HEK293T (cell line): ENCODE data around the gene PREX1.

Experiments used
- CTCF ChIA-PET: fragments of 350-600 bp; formaldehyde crosslinking; extraction: SDS; loops from one replicate; lab custom pipeline; 2021; ENCODE audit warnings: antibody characterized with exemption, inconsistent platforms; lab: Yijun Ruan, JAX
- POLR2A ChIA-PET: fragments of 350-600 bp; formaldehyde crosslinking; extraction: SDS; loops from one replicate; lab custom pipeline; 2020; ENCODE audit warnings: antibody characterized with exemption, inconsistent platforms; lab: Yijun Ruan, JAX
- DNase-seq: peaks from one replicate; pipeline ENCODE4 v3.0.0; 2012; ENCODE audit warnings: mixed read lengths; ENCODE audit errors: extremely low spot score
- ARNT ChIP-seq: fragments of 450-650 bp; IDR thresholded peaks from 2 replicates; pipeline ENCODE4 v1.6.1; 2017; ENCODE audit warnings: mild to moderate bottlenecking
- BHLHE40 ChIP-seq: fragments of 450-650 bp; IDR thresholded peaks from 2 replicates; pipeline ENCODE4 v1.6.1; 2016; ENCODE audit warnings: mild to moderate bottlenecking, moderate library complexity, borderline replicate concordance
- CTBP1 ChIP-seq: fragments of 450-650 bp; IDR thresholded peaks from 2 replicates; pipeline ENCODE4 v1.6.1; 2016; ENCODE audit warnings: borderline replicate concordance
- ELF4 ChIP-seq: fragments of 450-650 bp; IDR thresholded peaks from 2 replicates; pipeline ENCODE4 v1.6.1; 2017; ENCODE audit warnings: antibody characterized with exemption
- FOXA1 ChIP-seq: fragments of 450-650 bp; IDR thresholded peaks from 2 replicates; pipeline ENCODE4 v1.6.1; 2016; ENCODE audit warnings: mild to moderate bottlenecking
- FOXK2 ChIP-seq: fragments of 450-650 bp; IDR thresholded peaks from 2 replicates; pipeline ENCODE4 v1.6.1; 2016; ENCODE audit warnings: mild to moderate bottlenecking
- FOXM1 ChIP-seq: fragments of 450-650 bp; IDR thresholded peaks from 2 replicates; pipeline ENCODE4 v1.6.1; 2017; ENCODE audit warnings: mild to moderate bottlenecking, borderline replicate concordance
- HDGF ChIP-seq: fragments of 450-650 bp; IDR thresholded peaks from 2 replicates; pipeline ENCODE4 v1.6.1; 2017; ENCODE audit warnings: antibody characterized with exemption, borderline replicate concordance
- L3MBTL2 ChIP-seq: fragments of 450-650 bp; conservative IDR thresholded peaks from 2 replicates; pipeline ENCODE4 v1.6.1; 2016; ENCODE audit warnings: mild to moderate bottlenecking
- LEF1 ChIP-seq: fragments of 450-650 bp; IDR thresholded peaks from 2 replicates; pipeline ENCODE4 v1.6.1; 2017; ENCODE audit warnings: mild to moderate bottlenecking, borderline replicate concordance
- NFRKB ChIP-seq: fragments of 450-650 bp; IDR thresholded peaks from 2 replicates; pipeline ENCODE4 v1.6.1; 2016; ENCODE audit warnings: mild to moderate bottlenecking, moderate library complexity
- PKNOX1 ChIP-seq: fragments of 450-650 bp; IDR thresholded peaks from 2 replicates; pipeline ENCODE4 v1.6.1; 2016
- SP1 ChIP-seq: fragments of 450-650 bp; IDR thresholded peaks from 2 replicates; pipeline ENCODE4 v1.6.1; 2017
- SUZ12 ChIP-seq: fragments of 450-650 bp; IDR thresholded peaks from 2 replicates; pipeline ENCODE4 v1.6.1; 2016; ENCODE audit warnings: mild to moderate bottlenecking
- TARDBP ChIP-seq: fragments of 450-650 bp; IDR thresholded peaks from 2 replicates; pipeline ENCODE4 v1.6.1; 2016
- ZNF384 ChIP-seq: fragments of 450-650 bp; IDR thresholded peaks from 2 replicates; pipeline ENCODE4 v1.6.1; 2016

Gene PREX1

GRCh38 chr20:48651960-48652359 lies 175.8 kb downstream of the PREX1 start:
- POLR2A ChIA-PET: no interaction called here
- CTCF ChIA-PET: interaction anchor here (0.6 kb wide), 1 partner anchor 370 kb away, joined by 3 read pairs; no protein-coding TSS in a partner anchor
- no peak for DNase-seq
- TF ChIP-seq TARDBP (no peak), CTBP1 (no peak), SP1 (no peak), FOXA1 (no peak), ELF4 (no peak), BHLHE40 (no peak), ZNF384 (no peak), ARNT (no peak), HDGF (no peak), FOXM1 (no peak), NFRKB (no peak), LEF1 (no peak), L3MBTL2 (no peak), FOXK2 (no peak), SUZ12 (no peak), PKNOX1 (no peak)

- ChIA-PET CTCF (interaction anchor here (0.6 kb wide), 1 partner anchor 370 kb away, joined by 3 read pairs; no protein-coding TSS in a partner anchor), POLR2A (no interaction called here)
- no peak for TF ChIP-seq L3MBTL2
- no peak for TF ChIP-seq CTBP1
- no peak for TF ChIP-seq NFRKB
- no peak for TF ChIP-seq FOXA1
- no peak for TF ChIP-seq ARNT
- TF ChIP-seq LEF1: no peak
- no peak for TF ChIP-seq SP1
- TF ChIP-seq FOXM1: no peak
- no peak for TF ChIP-seq BHLHE40
- TF ChIP-seq ZNF384: no peak
- no peak for TF ChIP-seq PKNOX1
- no peak for DNase-seq
Measured at GRCh38 chr20:48651271-48651670, 176.5 kb downstream of the PREX1 start.

GRCh38 chr20:48649868-48650267 lies 177.9 kb downstream of the PREX1 start:
- no peak for TF ChIP-seq ELF4
- no peak for TF ChIP-seq TARDBP
- no peak for TF ChIP-seq FOXA1
- TF ChIP-seq FOXK2: no peak
- TF ChIP-seq SUZ12: no peak
- TF ChIP-seq CTBP1: no peak
- TF ChIP-seq FOXM1: no peak
- TF ChIP-seq HDGF: no peak
- no peak for TF ChIP-seq ZNF384
- TF ChIP-seq BHLHE40: no peak
- TF ChIP-seq LEF1: no peak
- TF ChIP-seq NFRKB: no peak
- no peak for TF ChIP-seq PKNOX1
- no peak for TF ChIP-seq ARNT
- TF ChIP-seq L3MBTL2: no peak
- no peak for TF ChIP-seq SP1
- CTCF ChIA-PET: no interaction called here
- no peak for DNase-seq
- POLR2A ChIA-PET: no interaction called here

- CTCF ChIA-PET: interaction anchor here (0.6 kb wide), 1 partner anchor 802 kb away, joined by 3 read pairs; no protein-coding TSS in a partner anchor
- no peak for TF ChIP-seq ARNT
- TF ChIP-seq SUZ12: no peak
- TF ChIP-seq L3MBTL2: no peak
- TF ChIP-seq TARDBP: no peak
- TF ChIP-seq BHLHE40: no peak
- TF ChIP-seq FOXK2: no peak
- no peak for TF ChIP-seq NFRKB
- no peak for DNase-seq
- POLR2A ChIA-PET: no interaction called here
Measured at GRCh38 chr20:48649104-48649626, 178.6 kb downstream of the PREX1 start.

- ChIA-PET CTCF (interaction anchor here (0.6 kb wide), 1 partner anchor 801 kb away, joined by 3 read pairs; no protein-coding TSS in a partner anchor), POLR2A (no interaction called here)
- DNase-seq: no peak
- TF ChIP-seq LEF1 (no peak), L3MBTL2 (no peak), FOXA1 (no peak), FOXM1 (no peak), HDGF (no peak), FOXK2 (no peak), NFRKB (no peak), BHLHE40 (no peak), ELF4 (no peak), SUZ12 (no peak), SP1 (no peak), ARNT (no peak), ZNF384 (no peak), PKNOX1 (no peak), TARDBP (no peak), CTBP1 (no peak)
Measured at GRCh38 chr20:48648482-48649051, 179.2 kb downstream of the PREX1 start.
